Panc1 (cell line): ENCODE measurements around the gene GRID1. TPM values are rescaled to one million over a fixed set of nuclear protein-coding genes. Genes with fewer than 3 reads are reported as not detected.

Experiments used
- ATAC-seq: fragments of 200-7000 bp; cut with Tn5 transposase; 2 replicates; pipeline ENCODE4 v1.9.1; 2020; ENCODE audit warnings: mild to moderate bottlenecking, moderate library complexity
- BruUV-seq: library from RNA; stranded (reverse); fragments of 400-500 nt; replicated peaks from 2 replicates; lab custom pipeline; 2021; lab: Mats Ljungman, UMichigan
- CTCF ChIA-PET: fragments of 300-600 bp; sonication (Branson Sonifier 250); formaldehyde crosslinking; loops from one replicate; lab custom pipeline; 2022; ENCODE audit warnings: antibody characterized with exemption; lab: Charles Lee
- POLR2A ChIA-PET: fragments of 300-600 bp; sonication (Branson Sonifier 250); formaldehyde crosslinking; loops from one replicate; lab custom pipeline; 2022; ENCODE audit warnings: antibody characterized with exemption; lab: Charles Lee
- DNase-seq: peaks from one replicate; pipeline ENCODE4 v3.0.0-alpha.2; 2010; ENCODE audit warnings: low read depth, low spot score
- H3K27ac ChIP-seq: 2 replicates; pipeline ENCODE4 v1.5.1; 2011; ENCODE audit warnings: mild to moderate bottlenecking, low read length, inconsistent platforms
- H3K27me3 ChIP-seq: fragments of 200-500 bp; sonication (Bioruptor generic); 2 replicates; pipeline ENCODE4 v1.6.0; 2014; ENCODE audit warnings: low read length, inconsistent platforms; ENCODE audit not compliant: control insufficient read depth, insufficient read depth
- H3K36me3 ChIP-seq: fragments of 200-500 bp; sonication (Bioruptor generic); 2 replicates; pipeline ENCODE4 v1.5.1; 2014; ENCODE audit warnings: inconsistent platforms, mild to moderate bottlenecking, low read length, moderate library complexity; ENCODE audit not compliant: control insufficient read depth, insufficient read depth
- H3K4me1 ChIP-seq: 2 replicates; pipeline ENCODE4 v1.5.1; 2011; ENCODE audit warnings: inconsistent platforms, mild to moderate bottlenecking, low read length, moderate library complexity; ENCODE audit not compliant: control insufficient read depth, insufficient read depth
- H3K4me3 ChIP-seq, 2 experiments: 2 replicates each; pipeline ENCODE4 v1.5.1; 2011 to 2012; ENCODE audit warnings: low read depth in 2 of 2, low read length in 2 of 2, mild to moderate bottlenecking in 2 of 2, inconsistent platforms in 1 of 2, moderate library complexity in 1 of 2
- H3K9me3 ChIP-seq: fragments of 200-500 bp; sonication (Bioruptor generic); 2 replicates; pipeline ENCODE4 v1.5.1; 2014; ENCODE audit warnings: low read depth, mild to moderate bottlenecking, inconsistent platforms, low read length, moderate library complexity; ENCODE audit not compliant: control insufficient read depth, insufficient read depth
- CTCF ChIP-seq: fragments of 450-650 bp; IDR thresholded peaks from 2 replicates; pipeline ENCODE4 v1.5.1; 2017; ENCODE audit warnings: mild to moderate bottlenecking
- POLR2AphosphoS5 ChIP-seq: IDR thresholded peaks from 2 replicates; pipeline ENCODE4 v1.6.1; 2012; ENCODE audit warnings: mild to moderate bottlenecking, low read depth, low read length, moderate library complexity
- REST ChIP-seq, 2 experiments: IDR thresholded peaks; 2 replicates each; pipeline ENCODE4 v1.6.1; 2011 to 2012; ENCODE audit warnings: low read depth in 2 of 2, control low read depth in 1 of 2, low read length in 1 of 2, mild to moderate bottlenecking in 1 of 2, moderate library complexity in 1 of 2; ENCODE audit not compliant: insufficient read depth in 1 of 2
- SIN3A ChIP-seq: IDR thresholded peaks from 2 replicates; pipeline ENCODE4 v1.6.1; 2012; ENCODE audit warnings: low read depth, mild to moderate bottlenecking, low read length, moderate library complexity, borderline replicate concordance; ENCODE audit not compliant: insufficient read depth
- TCF7L2 ChIP-seq: IDR thresholded peaks from 2 replicates; pipeline ENCODE4 v1.6.1; 2011; ENCODE audit warnings: mild to moderate bottlenecking, low read depth, low read length, inconsistent platforms
- in situ Hi-C: cut with HindIII; loops from 2 replicates; pipeline ENCODE4 v1.10.0; 2016; ENCODE audit warnings: low sequenced_read_pairs, low pct_unique_long_range_greater_than_20kb
- intact Hi-C: fragments of 100-400 bp; cut with micrococcal nuclease; formaldehyde crosslinking; loops from one replicate; pipeline ENCODE4 v1.10.0; 2022; ENCODE audit not compliant: unreplicated experiment
- total RNA-seq: library from RNA; stranded (reverse); gene quantifications from one replicate; pipeline ENCODE4 v1.2.1, GENCODE V29; 2021; ENCODE audit not compliant: unreplicated experiment

The GRID1 gene
- total RNA-seq, 1 experiment from 2014 or later, result 2.3 TPM

GRCh38 chr10:86415116-86415515, 48.5 kb upstream of the GRID1 start:
- Histone ChIP-seq H3K27me3 (no peaks in the 10 kb centered on the region), H3K9me3 (no peaks in the 10 kb centered on the region), H3K4me1 (no peaks in the 10 kb centered on the region), H3K27ac (no peak overlapping the region), H3K36me3 (no peaks in the 10 kb centered on the region), H3K4me3 (no peak overlapping the region)
- ChIA-PET CTCF (no interaction called here), POLR2A (no interaction called here)
- no TSS peak for BruUV-seq
- TF ChIP-seq SIN3A (no peak), REST (IDR thresholded peaks at IDR 0.05; ENCODE audit: insufficient read depth in 1 of 2, low read depth in 2 of 2, low read length in 1 of 2) (no peak), POLR2AphosphoS5 (no peak), CTCF (no peak), TCF7L2 (no peak)
- ATAC-seq, result no peak
- intact Hi-C loops, result no loop called here
- in situ Hi-C loops, result no loop called here
- DNase-seq, result no peak

- BruUV-seq, result no TSS peak
- no peak overlapping the region for H3K4me3 ChIP-seq
- H3K27ac ChIP-seq, result no peak overlapping the region
- ATAC-seq (no peak), DNase-seq (no peak)
- ChIA-PET POLR2A (no interaction called here), CTCF (no interaction called here)
- H3K9me3 ChIP-seq, result no peaks in the 10 kb centered on the region
- intact Hi-C loops (no loop called here), in situ Hi-C loops (no loop called here)
- TF ChIP-seq SIN3A (no peak), CTCF (no peak), TCF7L2 (no peak), POLR2AphosphoS5 (no peak), REST (IDR thresholded peaks at IDR 0.05; ENCODE audit: insufficient read depth in 1 of 2, low read depth in 2 of 2, low read length in 1 of 2) (no peak)
- H3K36me3 ChIP-seq, result no peaks in the 10 kb centered on the region
- no peaks in the 10 kb centered on the region for H3K27me3 ChIP-seq
- no peaks in the 10 kb centered on the region for H3K4me1 ChIP-seq
Observed at GRCh38 chr10:86413046-86413728, 46.6 kb upstream of the GRID1 start.
